Thymus (tissue), 11 donors: Measurements from ENCODE around the gene EPAS1. TPM values are rescaled to one million over a fixed set of nuclear protein-coding genes. Genes with fewer than 3 reads are reported as not detected.

Experiments used
- DNase-seq, 9 donors: peaks; one replicate each; pipeline ENCODE4 v3.0.0-alpha.2; 2013; ENCODE audit warnings: low spot score in 9 of 9, low read depth in 6 of 9, missing footprints in 1 of 9
- H3K27ac ChIP-seq, 2 donors: one replicate each; pipeline ENCODE4 v1.5.1; 2013; ENCODE audit warnings: control low read depth in 1 of 2, low read depth in 1 of 2, low read length in 1 of 2, mild to moderate bottlenecking in 1 of 2, moderate library complexity in 1 of 2
- H3K27me3 ChIP-seq, 2 donors: one replicate each; pipeline ENCODE4 v1.5.1; 2013; ENCODE audit warnings: low read length in 1 of 2; ENCODE audit not compliant: control insufficient read depth in 2 of 2, insufficient read depth in 1 of 2
- H3K36me3 ChIP-seq, 2 donors: one replicate each; pipeline ENCODE4 v1.5.1; 2013; ENCODE audit warnings: low read length in 1 of 2, mild to moderate bottlenecking in 1 of 2, moderate library complexity in 1 of 2; ENCODE audit not compliant: control insufficient read depth in 2 of 2, insufficient read depth in 2 of 2
- H3K4me1 ChIP-seq, 2 donors: one replicate each; pipeline ENCODE4 v1.5.1; 2013; ENCODE audit warnings: low read length in 2 of 2; ENCODE audit not compliant: control insufficient read depth in 2 of 2, insufficient read depth in 2 of 2
- H3K4me3 ChIP-seq, 2 donors: one replicate each; pipeline ENCODE4 v1.5.1; 2013; ENCODE audit warnings: low read length in 2 of 2, control low read depth in 1 of 2, mild to moderate bottlenecking in 1 of 2
- H3K9me3 ChIP-seq, 2 donors: one replicate each; pipeline ENCODE4 v1.5.1; 2013; ENCODE audit warnings: low read length in 1 of 2, mild to moderate bottlenecking in 1 of 2; ENCODE audit not compliant: control insufficient read depth in 2 of 2, insufficient read depth in 1 of 2
- WGBS: extraction: QIAGEN DNeasy Blood & Tissue Kit; methylation state at CpG from one replicate; pipeline ENCODE4 v1.1.7; 2013; 5-methylcytosine and 5-hydroxymethylcytosine counted together
- polyA plus RNA-seq: library from polyadenylated mRNA; stranded (reverse); fragments of 200-250 nt; gene quantifications from one replicate; pipeline ENCODE4 v1.2.3, GENCODE V29; 2013
- total RNA-seq: library from RNA; stranded (reverse); fragments of 120-200 nt; gene quantifications from one replicate; pipeline ENCODE4 v1.2.4, GENCODE V29; 2013
- donor health status: healthy.

The EPAS1 gene
- total and polyA plus RNA-seq, 2 donors = 3.1 to 48.9 TPM

GRCh38 chr2:46320141-46320567, 22.9 kb downstream of the EPAS1 start:
- 94% methylated on average over 8 of the region's 8 CpGs for WGBS
- Histone ChIP-seq H3K27ac (no peak overlapping the region), H3K36me3 (no peaks in the 10 kb centered on the region), H3K9me3 (no peaks in the 10 kb centered on the region), H3K4me3 (no peak overlapping the region), H3K27me3 (no peaks in the 10 kb centered on the region), H3K4me1 (peaks cover 0 to 5% of the 10 kb centered on the region in 2 donors)
- no peak for DNase-seq

- Histone ChIP-seq H3K9me3 (no peaks in the 10 kb centered on the region), H3K36me3 (no peaks in the 10 kb centered on the region), H3K4me3 (no peak overlapping the region), H3K4me1 (peaks cover 0 to 5% of the 10 kb centered on the region in 2 donors), H3K27me3 (no peaks in the 10 kb centered on the region), H3K27ac (no peak overlapping the region)
- DNase-seq = no peak
- 97% methylated on average over 4 of the region's 4 CpGs for WGBS
Measured at GRCh38 chr2:46323730-46324129, 26.5 kb downstream of the EPAS1 start.

GRCh38 chr2:46325182-46325928, 28.1 kb downstream of the EPAS1 start:
- Histone ChIP-seq H3K27me3 (no peaks in the 10 kb centered on the region), H3K4me1 (peaks cover 0 to 8% of the 10 kb centered on the region in 2 donors), H3K36me3 (no peaks in the 10 kb centered on the region), H3K27ac (no peak overlapping the region), H3K4me3 (no peak overlapping the region), H3K9me3 (no peaks in the 10 kb centered on the region)
- no peak for DNase-seq
- 98% methylated on average over 6 of the region's 6 CpGs for WGBS

GRCh38 chr2:46326231-46326980, 29.2 kb downstream of the EPAS1 start:
- Histone ChIP-seq H3K36me3 (no peaks in the 10 kb centered on the region), H3K4me1 (peaks cover 0 to 8% of the 10 kb centered on the region in 2 donors), H3K4me3 (no peak overlapping the region), H3K27ac (no peak overlapping the region), H3K9me3 (no peaks in the 10 kb centered on the region), H3K27me3 (no peaks in the 10 kb centered on the region)
- no peak for DNase-seq
- WGBS = 95% methylated on average over 8 of the region's 8 CpGs

GRCh38 chr2:46327627-46328026, 30.4 kb downstream of the EPAS1 start:
- H3K36me3 ChIP-seq = no peaks in the 10 kb centered on the region
- DNase-seq = no peak
- H3K27ac ChIP-seq = no peak overlapping the region
- no peaks in the 10 kb centered on the region for H3K27me3 ChIP-seq
- 98% methylated on average over 4 of the region's 4 CpGs for WGBS
- no peak overlapping the region for H3K4me3 ChIP-seq
- H3K9me3 ChIP-seq = no peaks in the 10 kb centered on the region
- H3K4me1 ChIP-seq = peaks cover 0 to 10% of the 10 kb centered on the region in 2 donors

- H3K4me1 ChIP-seq = peaks cover 0 to 10% of the 10 kb centered on the region in 2 donors
Measured at GRCh38 chr2:46328291-46328690, 31.1 kb downstream of the EPAS1 start.

GRCh38 chr2:46328829-46329228, 31.6 kb downstream of the EPAS1 start:
- H3K36me3 ChIP-seq = no peaks in the 10 kb centered on the region
- 100% methylated on average over 1 of the region's 1 CpG for WGBS
- H3K4me1 ChIP-seq = peaks cover 0 to 10% of the 10 kb centered on the region in 2 donors
- no peak for DNase-seq
- no peak overlapping the region for H3K27ac ChIP-seq
- no peak overlapping the region for H3K4me3 ChIP-seq
- no peaks in the 10 kb centered on the region for H3K27me3 ChIP-seq
- no peaks in the 10 kb centered on the region for H3K9me3 ChIP-seq

More at GRCh38 chr2:46328291-46328690, 31.1 kb downstream of the EPAS1 start:
- Histone ChIP-seq H3K4me3 (no peak overlapping the region), H3K9me3 (no peaks in the 10 kb centered on the region), H3K36me3 (no peaks in the 10 kb centered on the region), H3K27me3 (no peaks in the 10 kb centered on the region), H3K27ac (peak overlapping the region in 1 of 2 donors; percentile 18)
- WGBS = 90% methylated on average over 1 of the region's 1 CpG
- DNase-seq = no peak

- 96% methylated on average over 13 of the region's 13 CpGs for WGBS
- no peaks in the 10 kb centered on the region for H3K9me3 ChIP-seq
- no peak overlapping the region for H3K27ac ChIP-seq
- DNase-seq = no peak
- H3K27me3 ChIP-seq = no peaks in the 10 kb centered on the region
- no peak overlapping the region for H3K4me3 ChIP-seq
- H3K4me1 ChIP-seq = peaks cover 0 to 10% of the 10 kb centered on the region in 2 donors
- H3K36me3 ChIP-seq = no peaks in the 10 kb centered on the region
Measured at GRCh38 chr2:46329340-46329739, 32.1 kb downstream of the EPAS1 start.
